Loucy (cell line): ENCODE results near the gene HDDC2.

ENCODE experiments used
- H2AFZ ChIP-seq: fragments of 200-600 bp; sonication (generic); 2 replicates; pipeline ENCODE4 v1.6.0; 2016; ENCODE audit warnings: antibody characterized with exemption, mild to moderate bottlenecking, low read length, moderate library complexity
- H3F3A ChIP-seq: fragments of 200-600 bp; 2 replicates; pipeline ENCODE4 v1.6.0; 2016; ENCODE audit warnings: antibody characterized with exemption, low read depth, mild to moderate bottlenecking
- H3K27me3 ChIP-seq: fragments of 200-600 bp; sonication (generic); 2 replicates; pipeline ENCODE4 v1.6.1; 2014; ENCODE audit warnings: low read length, mild to moderate bottlenecking; ENCODE audit not compliant: insufficient read depth, poor library complexity, severe bottlenecking
- H3K36me3 ChIP-seq: fragments of 200-600 bp; sonication (generic); 2 replicates; pipeline ENCODE4 v1.6.1; 2016; ENCODE audit warnings: low read length; ENCODE audit not compliant: insufficient read depth
- H3K4me1 ChIP-seq: fragments of 200-600 bp; sonication (generic); 2 replicates; pipeline ENCODE4 v1.5.1; 2014; ENCODE audit warnings: low read length, mild to moderate bottlenecking; ENCODE audit not compliant: insufficient read depth, poor library complexity, severe bottlenecking
- H3K4me2 ChIP-seq: fragments of 200-600 bp; sonication (generic); 2 replicates; pipeline ENCODE4 v1.6.0; 2014; ENCODE audit warnings: antibody characterized with exemption, low read length, low read depth, mild to moderate bottlenecking; ENCODE audit not compliant: poor library complexity, severe bottlenecking
- H3K4me3 ChIP-seq: fragments of 200-600 bp; sonication (generic); 2 replicates; pipeline ENCODE4 v1.5.1; 2014; ENCODE audit warnings: low read length, mild to moderate bottlenecking, mixed read lengths; ENCODE audit not compliant: poor library complexity, severe bottlenecking
- H3K79me2 ChIP-seq: fragments of 200-600 bp; sonication (generic); 2 replicates; pipeline ENCODE4 v1.6.1; 2014; ENCODE audit warnings: low read length; ENCODE audit not compliant: insufficient read depth
- H3K9ac ChIP-seq: fragments of 200-600 bp; sonication (generic); 2 replicates; pipeline ENCODE4 v1.6.0; 2014; ENCODE audit warnings: mild to moderate bottlenecking, low read depth, low read length, moderate library complexity; ENCODE audit not compliant: poor library complexity, severe bottlenecking
- H3K9me2 ChIP-seq: fragments of 200-600 bp; sonication (generic); replicated peaks from 2 replicates; pipeline ENCODE4 v1.6.1; 2016; ENCODE audit warnings: low read depth, low read length, mixed read lengths
- H3K9me3 ChIP-seq: fragments of 200-600 bp; sonication (generic); 2 replicates; pipeline ENCODE4 v1.6.1; 2014; ENCODE audit warnings: mild to moderate bottlenecking, antibody characterized with exemption, low read length, low read depth; ENCODE audit not compliant: insufficient read depth
- H4K20me1 ChIP-seq: fragments of 200-600 bp; sonication (generic); 2 replicates; pipeline ENCODE4 v1.6.0; 2014; ENCODE audit warnings: antibody characterized with exemption, low read length, mild to moderate bottlenecking; ENCODE audit not compliant: insufficient read depth, poor library complexity, severe bottlenecking
- EZH2phosphoT487 ChIP-seq: fragments of 200-600 bp; IDR thresholded peaks from 2 replicates; pipeline ENCODE4 v1.6.1; 2018; ENCODE audit warnings: antibody characterized with exemption, mild to moderate bottlenecking, moderate library complexity, borderline replicate concordance
- TF ChIP-seq, protein P1 (sequence below): fragments of 200-600 bp; sonication (generic); conservative IDR thresholded peaks from 2 replicates; pipeline ENCODE4 v1.5.1; 2014; ENCODE audit warnings: mild to moderate bottlenecking, antibody characterized with exemption, low read length

The HDDC2 gene

DNA sequence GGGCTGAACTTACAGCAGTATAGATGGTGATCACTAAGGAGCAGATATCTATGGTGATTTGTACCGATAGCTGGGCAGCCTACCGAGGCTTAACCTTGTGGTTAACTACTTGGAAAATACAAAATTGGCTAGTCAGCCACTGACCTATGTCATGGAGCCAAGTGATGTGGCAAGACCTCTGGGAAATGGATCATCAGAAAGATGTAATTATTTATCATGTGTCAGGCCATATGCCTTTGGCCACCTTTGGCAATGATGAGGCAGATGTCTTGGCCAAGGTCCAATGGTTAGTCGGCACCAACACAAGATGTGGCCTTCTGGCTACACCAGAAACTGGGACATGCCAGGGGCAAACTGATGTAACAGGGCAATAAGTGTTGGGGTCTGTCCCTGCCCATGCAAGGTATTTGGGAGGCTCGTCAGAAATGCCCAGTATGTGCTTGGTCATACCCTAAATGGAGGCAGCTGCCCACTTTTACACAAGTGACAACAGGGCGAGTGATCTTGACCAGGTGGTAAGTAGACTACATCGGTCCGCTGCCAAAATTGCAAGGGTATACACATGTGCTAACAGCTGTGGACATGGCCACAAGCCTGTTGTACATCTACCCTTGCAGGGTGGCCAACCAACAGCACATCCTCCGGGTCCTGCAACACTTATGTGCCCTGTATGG, 30.1 kb downstream of the HDDC2 start:
- Histone ChIP-seq H3K9ac (no peak overlapping the region), H3F3A (no peaks in the 10 kb centered on the region), H4K20me1 (no peaks in the 10 kb centered on the region), H3K79me2 (no peaks in the 10 kb centered on the region), H3K4me1 (peaks cover 6% of the 10 kb centered on the region), H3K9me3 (no peaks in the 10 kb centered on the region), H3K9me2 (no peaks in the 10 kb centered on the region), H2AFZ (no peak overlapping the region), H3K27me3 (no peaks in the 10 kb centered on the region), H3K4me3 (no peak overlapping the region), H3K36me3 (peaks cover 14% of the 10 kb centered on the region; the same call in 1 of the 2 replicates), H3K4me2 (no peak overlapping the region)
- TF ChIP-seq, protein P1, sequence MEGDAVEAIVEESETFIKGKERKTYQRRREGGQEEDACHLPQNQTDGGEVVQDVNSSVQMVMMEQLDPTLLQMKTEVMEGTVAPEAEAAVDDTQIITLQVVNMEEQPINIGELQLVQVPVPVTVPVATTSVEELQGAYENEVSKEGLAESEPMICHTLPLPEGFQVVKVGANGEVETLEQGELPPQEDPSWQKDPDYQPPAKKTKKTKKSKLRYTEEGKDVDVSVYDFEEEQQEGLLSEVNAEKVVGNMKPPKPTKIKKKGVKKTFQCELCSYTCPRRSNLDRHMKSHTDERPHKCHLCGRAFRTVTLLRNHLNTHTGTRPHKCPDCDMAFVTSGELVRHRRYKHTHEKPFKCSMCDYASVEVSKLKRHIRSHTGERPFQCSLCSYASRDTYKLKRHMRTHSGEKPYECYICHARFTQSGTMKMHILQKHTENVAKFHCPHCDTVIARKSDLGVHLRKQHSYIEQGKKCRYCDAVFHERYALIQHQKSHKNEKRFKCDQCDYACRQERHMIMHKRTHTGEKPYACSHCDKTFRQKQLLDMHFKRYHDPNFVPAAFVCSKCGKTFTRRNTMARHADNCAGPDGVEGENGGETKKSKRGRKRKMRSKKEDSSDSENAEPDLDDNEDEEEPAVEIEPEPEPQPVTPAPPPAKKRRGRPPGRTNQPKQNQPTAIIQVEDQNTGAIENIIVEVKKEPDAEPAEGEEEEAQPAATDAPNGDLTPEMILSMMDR, result no peak
- TF ChIP-seq EZH2phosphoT487, result no peak

DNA sequence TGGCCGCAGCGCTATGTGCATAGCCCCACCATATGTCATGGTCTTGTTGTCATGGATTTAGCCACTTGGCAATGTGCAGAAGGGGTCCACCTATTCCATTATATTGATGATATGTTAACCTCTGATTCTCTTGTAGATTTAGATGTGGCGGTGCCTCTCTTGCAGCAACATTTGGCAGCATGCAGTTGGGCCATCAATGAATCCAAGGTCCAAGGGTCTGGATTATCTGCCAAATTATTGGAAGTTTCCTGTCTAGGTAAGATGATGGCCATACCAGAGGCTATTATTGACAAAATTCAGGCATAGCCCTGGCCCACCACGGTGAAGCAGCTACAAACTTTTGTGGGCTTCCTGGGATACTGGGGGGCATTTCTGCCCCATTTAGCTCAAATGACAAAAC, 31.4 kb downstream of the HDDC2 start:
- Histone ChIP-seq H3K9me3 (no peaks in the 10 kb centered on the region), H3K4me2 (no peak overlapping the region), H3K9ac (no peak overlapping the region), H3K36me3 (peaks cover 14% of the 10 kb centered on the region; the same call in 1 of the 2 replicates), H3K9me2 (no peaks in the 10 kb centered on the region), H2AFZ (no peak overlapping the region), H3K79me2 (no peaks in the 10 kb centered on the region), H3K4me3 (no peak overlapping the region), H3K27me3 (no peaks in the 10 kb centered on the region), H3K4me1 (no peaks in the 10 kb centered on the region), H3F3A (no peaks in the 10 kb centered on the region), H4K20me1 (no peaks in the 10 kb centered on the region)
- TF ChIP-seq, protein P1, result no peak
- no peak for TF ChIP-seq EZH2phosphoT487

DNA sequence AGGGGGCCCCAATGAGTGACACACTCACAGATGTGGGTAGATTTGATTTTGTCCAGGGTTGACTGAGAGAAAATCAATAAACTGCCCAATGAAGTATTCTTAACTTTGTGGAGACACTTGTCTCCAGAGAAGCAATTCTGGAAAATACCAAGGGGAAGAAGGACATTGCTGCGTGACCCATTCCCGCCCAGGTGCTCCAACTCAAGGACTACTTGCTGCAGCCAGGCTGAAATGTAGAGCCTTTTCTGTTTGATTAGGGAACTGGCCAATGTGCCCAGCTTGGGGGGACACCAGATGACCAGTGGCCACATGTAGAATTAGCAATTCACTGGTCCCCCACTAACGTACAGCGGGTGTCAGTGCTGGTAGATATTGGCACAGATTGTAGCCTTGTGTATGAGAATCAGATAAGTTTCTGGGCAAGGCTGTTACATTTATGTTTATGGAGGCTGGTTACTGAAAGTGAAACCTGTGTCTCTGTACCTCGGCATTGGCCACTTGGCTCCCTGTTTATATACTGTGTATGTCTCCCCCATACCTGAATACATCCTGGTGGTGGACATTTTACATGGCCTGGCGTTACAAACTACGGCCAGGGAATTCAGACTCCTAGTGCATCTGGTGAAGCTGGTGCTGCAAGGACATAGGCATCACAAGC, 32.3 kb downstream of the HDDC2 start:
- Histone ChIP-seq H3K9me2 (no peaks in the 10 kb centered on the region), H3K36me3 (peaks cover 14% of the 10 kb centered on the region; the same call in 1 of the 2 replicates), H3K4me2 (no peak overlapping the region), H2AFZ (no peak overlapping the region), H3K9me3 (no peaks in the 10 kb centered on the region), H3K27me3 (no peaks in the 10 kb centered on the region), H3K79me2 (no peaks in the 10 kb centered on the region), H4K20me1 (no peaks in the 10 kb centered on the region), H3K9ac (no peak overlapping the region), H3K4me3 (no peak overlapping the region), H3K4me1 (no peaks in the 10 kb centered on the region), H3F3A (no peaks in the 10 kb centered on the region)
- no peak for TF ChIP-seq EZH2phosphoT487
- TF ChIP-seq, protein P1, result no peak
